Right atrium auricular region (tissue), 2 donors: ENCODE results near the gene GP1BB. TPM values are rescaled to one million over a fixed set of nuclear protein-coding genes. Genes with fewer than 3 reads are reported as not detected.
"Not testable (repeated sequence)": the region's sequence is repeated elsewhere in the genome, so short reads cannot be mapped to it uniquely, and the experiment has no call there.

Experiments used
- DNase-seq: peaks from one replicate; pipeline ENCODE4 v3.0.0-alpha.2; 2019; ENCODE audit warnings: low spot score
- H3K27ac ChIP-seq, 2 donors: fragments of 200-600 bp; sonication (generic); 1 replicate in 1 of 2; 2 replicates in 1 of 2; pipeline ENCODE4 v1.5.1; 2016 to 2019
- H3K27me3 ChIP-seq, 2 donors: fragments of 200-600 bp; sonication (generic); one replicate each; pipeline versions ENCODE4 v1.5.1 to v1.6.0; 2017 to 2019
- H3K36me3 ChIP-seq: fragments of 200-600 bp; sonication (generic); one replicate; pipeline ENCODE4 v1.5.1; 2016
- H3K4me1 ChIP-seq, 2 donors: fragments of 200-600 bp; sonication (generic); one replicate each; pipeline versions ENCODE4 v1.5.1 to v1.6.0; 2017 to 2019
- H3K4me3 ChIP-seq, 2 donors: fragments of 200-600 bp; sonication (generic); 1 replicate in 1 of 2; 2 replicates in 1 of 2; pipeline ENCODE4 v1.5.1; 2017 to 2019; ENCODE audit warnings: mild to moderate bottlenecking in 1 of 2, moderate library complexity in 1 of 2
- H3K9me3 ChIP-seq, 2 donors: fragments of 200-600 bp; sonication (generic); one replicate each; pipeline ENCODE4 v1.5.1; 2019
- total RNA-seq, 2 donors: library from RNA; depleted of rRNA; stranded (reverse); fragments of >200 nt; gene quantifications; one replicate each; pipeline ENCODE4 v1.1.0, GENCODE V29; 2016
- TF ChIP-seq, protein P1 (sequence below), 2 donors: fragments of 200-600 bp; sonication (generic); IDR thresholded peaks; one replicate each; pipeline ENCODE4 v1.5.1; 2019; ENCODE audit warnings: antibody characterized with exemption in 2 of 2

GP1BB gene
- total RNA-seq, 2 donors from 2014 or later: 25.8 to 34.7 TPM

DNA sequence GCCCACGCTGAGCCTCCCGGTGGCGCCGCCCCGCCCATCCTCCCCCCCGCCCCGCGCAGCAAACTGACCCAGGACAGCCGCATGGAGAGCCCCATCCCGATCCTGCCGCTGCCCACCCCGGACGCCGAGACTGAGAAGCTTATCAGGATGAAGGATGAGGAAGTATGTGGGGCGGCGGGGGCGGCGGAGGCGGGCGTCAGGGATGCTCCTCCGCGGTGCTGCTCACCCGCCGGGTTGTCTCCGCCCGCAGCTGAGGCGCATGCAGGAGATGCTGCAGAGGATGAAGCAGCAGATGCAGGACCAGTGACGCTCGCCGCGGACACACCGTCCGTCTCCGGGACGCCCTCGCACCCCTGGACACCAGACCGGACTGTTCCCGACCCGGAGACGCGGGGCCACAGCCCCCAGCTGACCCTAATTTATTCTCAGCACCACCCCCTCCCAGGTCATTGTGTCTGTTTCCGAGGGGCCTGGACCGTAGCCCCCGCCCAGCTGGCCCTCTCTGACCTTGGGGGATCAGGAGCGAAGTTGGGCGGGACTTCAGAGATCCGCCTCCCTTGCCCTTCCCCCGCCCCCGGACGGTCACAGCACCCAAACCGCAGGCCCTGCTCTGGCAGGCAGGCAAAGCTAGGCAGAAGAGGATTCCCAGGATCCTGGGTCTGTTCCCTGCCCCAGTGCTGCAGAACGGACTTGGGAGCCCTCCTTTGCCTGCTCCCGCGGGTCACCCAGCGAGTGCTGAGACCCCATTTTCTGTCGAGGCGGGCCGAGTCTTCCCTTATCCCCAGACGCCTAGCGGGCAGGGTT lies 959 bp upstream of the GP1BB start:
- TF ChIP-seq, protein P1, sequence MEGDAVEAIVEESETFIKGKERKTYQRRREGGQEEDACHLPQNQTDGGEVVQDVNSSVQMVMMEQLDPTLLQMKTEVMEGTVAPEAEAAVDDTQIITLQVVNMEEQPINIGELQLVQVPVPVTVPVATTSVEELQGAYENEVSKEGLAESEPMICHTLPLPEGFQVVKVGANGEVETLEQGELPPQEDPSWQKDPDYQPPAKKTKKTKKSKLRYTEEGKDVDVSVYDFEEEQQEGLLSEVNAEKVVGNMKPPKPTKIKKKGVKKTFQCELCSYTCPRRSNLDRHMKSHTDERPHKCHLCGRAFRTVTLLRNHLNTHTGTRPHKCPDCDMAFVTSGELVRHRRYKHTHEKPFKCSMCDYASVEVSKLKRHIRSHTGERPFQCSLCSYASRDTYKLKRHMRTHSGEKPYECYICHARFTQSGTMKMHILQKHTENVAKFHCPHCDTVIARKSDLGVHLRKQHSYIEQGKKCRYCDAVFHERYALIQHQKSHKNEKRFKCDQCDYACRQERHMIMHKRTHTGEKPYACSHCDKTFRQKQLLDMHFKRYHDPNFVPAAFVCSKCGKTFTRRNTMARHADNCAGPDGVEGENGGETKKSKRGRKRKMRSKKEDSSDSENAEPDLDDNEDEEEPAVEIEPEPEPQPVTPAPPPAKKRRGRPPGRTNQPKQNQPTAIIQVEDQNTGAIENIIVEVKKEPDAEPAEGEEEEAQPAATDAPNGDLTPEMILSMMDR (IDR thresholded peaks at IDR 0.05): no peak
- Histone ChIP-seq H3K4me3 (no peak overlapping the region), H3K4me1 (peaks cover 0 to 62% of the 10 kb centered on the region in 2 donors), H3K36me3 (peaks cover 25% of the 10 kb centered on the region), H3K27ac (peak overlapping the region; percentile 71 to 91), H3K27me3 (no peaks in the 10 kb centered on the region), H3K9me3 (no peaks in the 10 kb centered on the region)
- no peak for DNase-seq

DNA sequence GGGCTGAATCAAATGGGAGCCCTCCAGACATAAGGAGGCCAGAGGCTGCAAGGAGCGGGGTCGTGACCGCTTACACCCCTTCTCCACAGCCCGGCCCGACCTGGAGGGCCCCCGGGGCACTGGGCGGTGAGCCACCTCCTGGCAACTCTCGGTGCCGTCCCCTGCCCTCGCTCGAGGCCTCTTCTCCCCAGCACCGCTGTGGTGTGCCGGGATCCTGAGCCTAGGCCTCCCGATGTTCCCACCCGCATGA lies 432 bp upstream of the GP1BB start:
- peak overlapping the region in 1 of 2 donors; percentile 43 for H3K4me3 ChIP-seq
- DNase-seq: no peak
- H3K27ac ChIP-seq: peak overlapping the region; percentile 71 to 91
- TF ChIP-seq, protein P1 (IDR thresholded peaks at IDR 0.05): no peak
- H3K36me3 ChIP-seq: peaks cover 25% of the 10 kb centered on the region
- H3K4me1 ChIP-seq: peaks cover 0 to 57% of the 10 kb centered on the region in 2 donors
- H3K9me3 ChIP-seq: no peaks in the 10 kb centered on the region
- H3K27me3 ChIP-seq: no peaks in the 10 kb centered on the region

DNA sequence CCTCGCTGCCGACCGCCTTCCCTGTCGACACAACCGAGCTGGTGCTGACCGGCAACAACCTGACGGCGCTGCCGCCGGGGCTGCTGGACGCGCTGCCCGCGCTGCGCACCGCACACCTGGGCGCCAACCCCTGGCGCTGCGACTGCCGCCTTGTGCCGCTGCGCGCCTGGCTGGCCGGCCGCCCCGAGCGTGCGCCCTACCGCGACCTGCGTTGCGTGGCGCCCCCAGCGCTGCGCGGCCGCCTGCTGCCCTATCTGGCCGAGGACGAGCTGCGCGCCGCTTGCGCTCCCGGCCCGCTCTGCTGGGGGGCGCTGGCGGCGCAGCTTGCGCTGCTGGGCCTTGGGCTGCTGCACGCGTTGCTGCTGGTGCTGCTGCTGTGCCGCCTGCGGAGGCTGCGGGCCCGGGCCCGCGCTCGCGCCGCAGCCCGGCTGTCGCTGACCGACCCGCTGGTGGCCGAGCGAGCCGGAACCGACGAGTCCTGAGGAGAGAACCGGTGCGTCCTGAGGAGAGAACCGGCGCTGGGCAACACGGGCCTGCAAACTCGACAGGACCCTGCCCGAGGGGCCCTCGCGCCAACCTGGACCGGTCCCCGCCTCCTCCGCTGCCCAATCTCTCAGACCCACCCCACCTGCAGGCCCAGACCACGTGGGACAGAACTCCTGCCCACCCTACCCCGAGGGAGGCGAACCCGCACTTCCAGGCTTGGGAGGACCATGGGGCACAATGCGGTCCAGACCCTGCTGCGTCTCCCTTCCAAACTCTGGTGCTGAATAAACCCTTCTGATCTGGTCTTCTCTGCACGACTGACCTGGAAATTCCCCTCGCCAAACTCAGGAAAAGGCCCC lies 866 bp downstream of the GP1BB start:
- Histone ChIP-seq H3K4me3 (peak overlapping the region; percentile 23 to 43), H3K9me3 (no peaks in the 10 kb centered on the region), H3K27ac (peak overlapping the region; percentile 71 to 91), H3K4me1 (peaks cover 0 to 47% of the 10 kb centered on the region in 2 donors), H3K27me3 (no peaks in the 10 kb centered on the region), H3K36me3 (peaks cover 25% of the 10 kb centered on the region)
- DNase-seq: no peak
- TF ChIP-seq, protein P1 (IDR thresholded peaks at IDR 0.05): no peak

DNA sequence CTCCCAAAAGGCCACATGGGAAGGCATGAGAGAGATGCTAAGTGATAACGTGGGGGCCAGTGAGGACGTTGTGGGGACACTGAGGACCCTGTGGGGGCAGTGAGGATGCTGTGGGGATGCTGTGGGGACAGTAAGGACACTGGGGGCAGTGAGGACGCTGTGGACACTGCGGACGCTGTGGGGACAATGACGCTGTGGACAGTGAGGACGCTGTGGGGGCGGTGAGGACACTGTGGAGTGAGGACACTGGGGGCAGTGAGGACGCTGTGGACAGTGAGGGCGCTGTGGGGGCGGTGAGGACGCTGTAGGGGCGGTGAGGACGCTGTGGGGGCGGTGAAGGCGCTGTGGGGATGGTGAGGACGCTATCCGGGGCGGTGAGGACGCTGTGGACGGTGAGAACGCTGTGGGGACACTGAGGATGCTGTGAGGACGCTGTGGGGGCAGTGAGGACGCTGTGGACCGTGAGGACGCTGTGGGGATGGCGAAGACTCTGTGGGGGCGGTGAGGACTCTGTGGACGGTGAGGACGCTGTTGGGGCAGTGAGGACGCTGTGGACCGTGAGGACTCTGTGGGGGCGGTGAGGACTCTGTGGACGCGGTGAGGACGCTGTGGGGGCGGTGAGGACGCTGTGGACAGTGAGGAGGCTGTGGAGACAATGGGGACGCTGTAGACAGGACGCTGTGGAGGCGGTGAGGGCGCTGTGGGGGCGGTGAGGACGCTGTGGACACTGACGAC lies 1.8 kb downstream of the GP1BB start:
- no peaks in the 10 kb centered on the region for H3K27me3 ChIP-seq

DNA sequence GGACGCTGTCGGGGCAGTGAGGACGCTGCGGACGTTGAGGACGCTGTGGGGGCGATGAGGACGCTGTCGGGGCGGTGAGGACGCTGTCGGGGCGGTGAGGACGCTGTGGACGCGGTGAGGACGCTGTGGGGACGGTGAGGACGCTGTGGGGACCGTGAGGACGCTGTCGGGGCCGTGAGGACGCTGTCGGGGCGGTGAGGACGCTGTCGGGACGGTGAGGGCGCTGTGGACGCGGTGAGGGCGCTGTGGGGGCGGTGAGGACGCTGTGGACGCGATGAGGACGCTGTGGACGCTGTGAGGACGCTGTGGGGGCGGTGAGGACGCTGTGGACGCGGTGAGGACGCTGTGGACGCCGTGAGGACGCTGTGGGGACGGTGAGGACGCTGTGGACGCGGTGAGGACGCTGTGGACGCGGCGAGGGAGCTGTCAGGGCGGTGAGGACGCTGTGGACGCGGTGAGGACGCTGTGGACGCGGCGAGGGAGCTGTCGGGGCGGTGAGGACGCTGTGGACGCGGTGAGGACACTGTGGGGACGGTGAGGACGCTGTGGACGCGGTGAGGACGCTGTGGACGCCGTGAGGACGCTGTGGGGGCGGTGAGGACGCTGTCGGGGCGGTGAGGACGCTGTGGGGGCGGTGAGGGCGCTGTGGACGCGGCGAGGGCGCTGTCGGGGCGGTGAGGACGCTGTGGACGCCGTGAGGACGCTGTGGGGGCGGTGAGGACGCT lies 2.9 kb downstream of the GP1BB start:
- DNase-seq, H3K27me3 ChIP-seq, H3K27ac ChIP-seq, H3K9me3 ChIP-seq, H3K4me3 ChIP-seq: not testable (repeated sequence)
- Histone ChIP-seq H3K4me1 (peaks cover 0 to 36% of the 10 kb centered on the region in 2 donors), H3K36me3 (peaks cover 15% of the 10 kb centered on the region)

More for the DNA sequence above, 1.8 kb downstream of the GP1BB start:
- H3K36me3 ChIP-seq: peaks cover 23% of the 10 kb centered on the region
- no peak overlapping the region for H3K4me3 ChIP-seq
- H3K4me1 ChIP-seq: peaks cover 0 to 39% of the 10 kb centered on the region in 2 donors
- no peak overlapping the region for H3K27ac ChIP-seq
- TF ChIP-seq, protein P1 (IDR thresholded peaks at IDR 0.05): no peak
- no peak for DNase-seq
- H3K9me3 ChIP-seq: no peaks in the 10 kb centered on the region
